Left lung (tissue), 10 donors: ENCODE measurements around the gene LINC01488. TPM values are rescaled to one million over a fixed set of nuclear protein-coding genes. Genes with fewer than 3 reads are reported as not detected.

Source experiments
- ATAC-seq: fragments of 200-7000 bp; cut with Tn5 transposase; one replicate; pipeline ENCODE4 v1.9.1; 2020; ENCODE audit warnings: moderate library complexity
- DNase-seq, 4 donors: peaks; one replicate each; pipeline ENCODE4 v3.0.0-alpha.2; 2013 to 2020
- H3K27ac ChIP-seq, 2 donors: fragments of 200-600 bp; sonication (generic) in 1 of 2; one replicate each; pipeline versions ENCODE4 v1.5.0 to v1.8.0; 2020 to 2021
- H3K27me3 ChIP-seq, 2 donors: fragments of 200-600 bp; sonication (generic) in 1 of 2; one replicate each; pipeline versions ENCODE4 v1.5.0 to v1.8.0; 2020 to 2021
- H3K36me3 ChIP-seq, 2 donors: fragments of 200-600 bp; sonication (generic) in 1 of 2; one replicate each; pipeline versions ENCODE4 v1.5.0 to v1.8.0; 2020 to 2021
- H3K4me1 ChIP-seq, 2 donors: fragments of 200-600 bp; one replicate each; pipeline ENCODE4 v1.8.0; 2021
- H3K4me3 ChIP-seq, 2 donors: fragments of 200-600 bp; sonication (generic) in 1 of 2; one replicate each; pipeline versions ENCODE4 v1.5.0 to v1.8.0; 2020 to 2021; ENCODE audit warnings: mild to moderate bottlenecking in 1 of 2
- H3K9me3 ChIP-seq, 2 donors: fragments of 200-600 bp; sonication (generic) in 1 of 2; one replicate each; pipeline versions ENCODE4 v1.5.0 to v1.8.0; 2020 to 2021
- intact Hi-C, 2 donors: fragments of 100-400 bp; cut with DNase I; formaldehyde crosslinking; loops; one replicate each; pipeline versions ENCODE4 v1.11.2 to v1.14.2; 2022
- polyA plus RNA-seq, 6 donors: library from polyadenylated mRNA; unstranded; fragments of 120-200 nt; gene quantifications; one replicate each; pipeline ENCODE4 v1.2.1, GENCODE V29; 2013; ENCODE audit not compliant: insufficient read length in 6 of 6
- total RNA-seq, 2 donors: library from RNA; stranded (reverse); fragmentation: NEBNext Ultra II Directional; extraction: Animal tissue kit (Norgen Biotek cat#: 25700); gene quantifications; one replicate each; pipeline ENCODE4 v1.2.1, GENCODE V29; 2021
- TF ChIP-seq, protein P1 (sequence below), 2 donors: fragments of 200-600 bp; sonication (generic) in 1 of 2; IDR thresholded peaks; one replicate each; pipeline versions ENCODE4 v1.5.0 to v1.8.0; 2021; ENCODE audit warnings: antibody characterized with exemption in 2 of 2
- donor health status: DM: no; HTN: yes; CAD: no.
- donor health status: DM: no; HTN: no; CAD: no.

The LINC01488 gene
- total and polyA plus RNA-seq, 8 donors = 0.04 to 0.12 (median 0.07) TPM; not detected in 2

DNA sequence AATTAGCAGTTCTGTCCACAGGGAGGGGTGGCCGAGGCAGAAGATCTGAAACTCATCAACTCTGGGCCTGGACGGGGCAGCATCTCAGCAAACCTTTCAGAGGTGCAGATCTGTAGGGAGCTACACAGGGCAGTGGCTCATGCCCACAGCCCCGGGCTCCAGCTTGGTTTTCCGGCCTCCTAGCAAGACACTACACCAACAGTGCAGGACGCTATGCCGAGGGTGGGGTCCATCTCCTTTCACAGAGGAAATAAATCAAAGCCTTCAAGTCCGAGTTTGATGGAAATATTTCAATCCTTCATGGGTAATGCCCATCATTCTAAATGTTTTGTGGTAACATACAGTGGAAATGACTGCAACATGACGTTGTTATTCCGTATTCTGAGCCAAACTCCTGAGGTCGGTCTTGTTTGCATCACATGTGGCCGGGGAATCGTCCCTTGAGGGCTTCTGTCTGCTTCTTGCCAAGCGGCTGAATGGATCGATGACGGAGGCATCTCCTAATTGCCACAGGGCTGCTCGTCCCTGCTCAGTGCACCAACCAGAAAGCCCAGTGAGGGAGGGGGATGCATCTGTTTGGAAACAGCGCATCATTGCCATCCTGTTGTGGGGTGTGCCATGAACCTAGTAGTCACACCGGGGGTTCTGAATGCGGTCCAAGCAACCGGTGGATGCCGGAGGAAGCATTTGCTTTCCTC is 30.0 kb downstream of the LINC01488 start:
- DNase-seq (peak in 2 of 4 donors; percentile 25 to 26), ATAC-seq (no peak)
- Histone ChIP-seq H3K4me1 (no peaks in the 10 kb centered on the region), H3K9me3 (no peaks in the 10 kb centered on the region), H3K4me3 (no peak overlapping the region), H3K27ac (no peak overlapping the region), H3K27me3 (no peaks in the 10 kb centered on the region), H3K36me3 (no peaks in the 10 kb centered on the region)
- TF ChIP-seq, protein P1, sequence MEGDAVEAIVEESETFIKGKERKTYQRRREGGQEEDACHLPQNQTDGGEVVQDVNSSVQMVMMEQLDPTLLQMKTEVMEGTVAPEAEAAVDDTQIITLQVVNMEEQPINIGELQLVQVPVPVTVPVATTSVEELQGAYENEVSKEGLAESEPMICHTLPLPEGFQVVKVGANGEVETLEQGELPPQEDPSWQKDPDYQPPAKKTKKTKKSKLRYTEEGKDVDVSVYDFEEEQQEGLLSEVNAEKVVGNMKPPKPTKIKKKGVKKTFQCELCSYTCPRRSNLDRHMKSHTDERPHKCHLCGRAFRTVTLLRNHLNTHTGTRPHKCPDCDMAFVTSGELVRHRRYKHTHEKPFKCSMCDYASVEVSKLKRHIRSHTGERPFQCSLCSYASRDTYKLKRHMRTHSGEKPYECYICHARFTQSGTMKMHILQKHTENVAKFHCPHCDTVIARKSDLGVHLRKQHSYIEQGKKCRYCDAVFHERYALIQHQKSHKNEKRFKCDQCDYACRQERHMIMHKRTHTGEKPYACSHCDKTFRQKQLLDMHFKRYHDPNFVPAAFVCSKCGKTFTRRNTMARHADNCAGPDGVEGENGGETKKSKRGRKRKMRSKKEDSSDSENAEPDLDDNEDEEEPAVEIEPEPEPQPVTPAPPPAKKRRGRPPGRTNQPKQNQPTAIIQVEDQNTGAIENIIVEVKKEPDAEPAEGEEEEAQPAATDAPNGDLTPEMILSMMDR (IDR thresholded peaks at IDR 0.05) = no peak
- intact Hi-C loops = no loop called here

DNA sequence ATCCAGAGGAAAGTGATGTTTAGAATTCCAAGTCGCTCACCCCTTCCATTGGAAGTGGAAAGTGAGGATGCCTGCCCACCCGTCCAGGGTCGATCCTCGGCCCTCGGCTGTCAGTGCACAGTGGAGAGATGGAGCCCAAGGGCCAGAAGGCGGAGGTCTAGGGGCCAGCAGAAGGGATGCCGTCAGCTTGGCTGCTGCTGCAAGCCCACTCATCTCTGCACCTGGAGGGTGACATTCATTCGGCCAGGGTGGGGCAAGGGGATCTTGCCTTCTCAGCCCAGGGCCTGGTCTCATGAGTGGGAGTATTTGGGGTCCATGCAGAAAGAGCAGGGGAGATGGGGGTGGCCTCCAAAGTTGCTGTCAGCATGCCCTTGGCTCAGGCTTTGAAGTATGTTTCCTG is 30.7 kb downstream of the LINC01488 start:
- Histone ChIP-seq H3K36me3 (no peaks in the 10 kb centered on the region), H3K4me3 (no peak overlapping the region), H3K9me3 (no peaks in the 10 kb centered on the region), H3K27ac (no peak overlapping the region), H3K4me1 (no peaks in the 10 kb centered on the region), H3K27me3 (no peaks in the 10 kb centered on the region)
- no peak for ATAC-seq
- intact Hi-C loops = no loop called here
- DNase-seq = peak in 2 of 4 donors; percentile 8 to 68
- TF ChIP-seq, protein P1 (IDR thresholded peaks at IDR 0.05) = no peak

DNA sequence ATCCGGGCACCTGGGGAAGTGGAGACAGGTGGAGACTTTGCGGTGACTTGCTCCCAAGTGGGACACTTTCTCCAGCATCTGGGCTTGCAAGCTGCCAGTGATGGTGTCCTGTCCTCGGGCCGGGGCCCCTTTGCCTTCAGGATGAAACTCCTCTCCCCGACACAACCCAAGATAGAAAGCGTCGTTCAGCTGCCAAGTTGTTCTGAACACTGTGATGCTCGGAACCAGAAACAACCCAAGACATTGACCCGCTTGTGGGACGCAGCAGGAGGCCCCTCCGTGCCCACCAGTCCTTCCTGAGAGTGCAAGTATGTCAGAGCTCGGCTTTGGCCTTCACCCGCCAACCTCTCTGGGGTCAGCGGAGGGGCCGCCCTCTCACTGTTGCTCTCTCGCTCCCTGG is 31.3 kb downstream of the LINC01488 start:
- TF ChIP-seq, protein P1 (IDR thresholded peaks at IDR 0.05) = no peak
- no peaks in the 10 kb centered on the region for H3K4me1 ChIP-seq
- DNase-seq (peak in 2 of 4 donors; percentile 26 to 51), ATAC-seq (no peak)
- no peaks in the 10 kb centered on the region for H3K27me3 ChIP-seq
- H3K27ac ChIP-seq = no peak overlapping the region
- H3K4me3 ChIP-seq = no peak overlapping the region
- intact Hi-C loops = no loop called here
- H3K36me3 ChIP-seq = no peaks in the 10 kb centered on the region
- no peaks in the 10 kb centered on the region for H3K9me3 ChIP-seq

DNA sequence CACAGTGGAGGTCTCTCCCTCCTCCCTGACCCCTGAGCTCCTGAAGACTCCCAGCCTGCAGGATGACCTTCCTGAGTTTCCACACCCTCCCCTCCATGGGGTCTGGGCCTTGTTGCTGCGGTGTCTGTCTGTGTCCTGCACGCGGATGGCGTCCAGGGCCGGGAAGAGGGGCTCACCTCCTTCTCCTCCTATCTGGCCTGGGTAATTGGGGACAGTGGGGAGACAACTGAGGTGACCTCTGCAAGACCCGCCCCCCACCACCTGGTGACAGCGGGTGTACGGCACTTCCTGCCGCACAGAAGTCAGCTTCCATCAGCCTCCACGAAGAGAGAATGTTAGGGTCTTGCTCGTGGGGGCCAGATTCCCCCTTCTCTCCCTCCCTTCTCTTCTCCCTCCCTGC is 31.7 kb downstream of the LINC01488 start:
- no peaks in the 10 kb centered on the region for H3K36me3 ChIP-seq
- H3K9me3 ChIP-seq = peaks cover 0 to 2% of the 10 kb centered on the region in 2 donors
- TF ChIP-seq, protein P1 (IDR thresholded peaks at IDR 0.05) = no peak
- intact Hi-C loops = no loop called here
- H3K4me3 ChIP-seq = no peak overlapping the region
- DNase-seq = peak in 2 of 4 donors; percentile 21 to 44
- H3K27ac ChIP-seq = no peak overlapping the region
- no peaks in the 10 kb centered on the region for H3K27me3 ChIP-seq
- no peak for ATAC-seq
- no peaks in the 10 kb centered on the region for H3K4me1 ChIP-seq

DNA sequence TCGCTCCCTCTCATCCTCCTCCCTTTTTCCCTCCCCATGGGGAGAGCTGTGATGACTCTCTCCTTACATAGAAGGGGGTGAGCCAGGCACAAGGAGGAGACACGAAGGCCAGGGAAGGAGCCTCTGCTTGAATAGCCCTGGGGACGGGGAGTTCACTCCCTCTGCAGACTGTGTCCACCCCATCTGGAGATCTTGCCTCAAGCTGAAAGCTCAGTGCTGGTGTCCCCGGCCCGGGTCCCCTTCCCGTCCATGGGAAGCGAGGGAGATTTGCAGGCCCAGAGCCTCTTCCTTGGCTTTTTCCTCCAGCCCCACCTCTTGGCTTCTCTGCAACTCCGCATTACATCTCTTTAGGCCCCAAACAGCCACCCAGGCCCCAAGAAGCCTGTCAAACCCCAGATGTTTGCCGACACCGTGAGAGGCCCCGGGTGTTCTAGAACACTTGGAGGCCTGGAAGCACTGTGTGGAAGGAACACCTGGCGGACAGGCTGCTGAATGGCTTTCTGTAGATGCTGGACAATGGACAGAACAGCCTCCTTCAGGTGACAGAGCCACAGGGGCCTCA is 32.3 kb downstream of the LINC01488 start:
- Histone ChIP-seq H3K4me1 (no peaks in the 10 kb centered on the region), H3K4me3 (no peak overlapping the region), H3K27me3 (no peaks in the 10 kb centered on the region), H3K27ac (no peak overlapping the region), H3K9me3 (peaks cover 0 to 7% of the 10 kb centered on the region in 2 donors), H3K36me3 (no peaks in the 10 kb centered on the region)
- TF ChIP-seq, protein P1 (IDR thresholded peaks at IDR 0.05) = no peak
- DNase-seq (peak in 2 of 4 donors; percentile 21 to 39), ATAC-seq (no peak)
- intact Hi-C loops = no loop called here
